Measurements from ENCODE around the gene NKAPD1.

NKAPD1 gene

DNA sequence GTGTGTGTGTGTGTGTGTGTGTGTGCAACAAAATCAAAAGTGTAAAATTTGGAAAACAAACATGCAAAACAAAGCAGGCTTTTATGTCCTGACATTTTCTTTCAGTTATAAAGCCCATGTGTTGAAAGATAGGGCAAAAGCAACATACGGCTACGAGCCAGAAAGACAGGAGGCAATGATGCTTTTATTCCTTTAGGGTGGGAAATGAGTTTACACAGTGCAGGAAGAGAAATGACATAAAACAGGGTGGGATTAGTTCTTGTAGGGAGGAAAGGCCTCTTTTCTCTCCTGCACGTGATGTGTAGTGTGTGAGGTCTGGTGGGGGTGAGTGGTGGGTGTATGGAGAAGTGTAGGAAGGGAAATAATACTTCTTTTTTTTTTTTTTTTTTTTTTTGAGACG, 60.4 kb downstream of the NKAPD1 start:
- Histone ChIP-seq H3K27me3 (ENCODE audit: control insufficient read depth in 2 of 2, insufficient read depth in 2 of 2, low read length in 2 of 2) (no peaks in the 10 kb centered on the region), H3K9ac (ENCODE audit: low read depth in 1 of 2, low read length in 2 of 2) (no peak overlapping the region), H3K27ac (ENCODE audit: low read depth in 2 of 2, low read length in 2 of 2) (peak overlapping the region; percentile 52 to 90), H3K36me3 (ENCODE audit: control insufficient read depth in 2 of 2, insufficient read depth in 2 of 2, low read length in 2 of 2) (no peaks in the 10 kb centered on the region), H3K9me3 (ENCODE audit: control insufficient read depth in 2 of 2, low read length in 2 of 2) (no peaks in the 10 kb centered on the region), H3K4me1 (ENCODE audit: control insufficient read depth in 2 of 2, insufficient read depth in 2 of 2, low read length in 2 of 2) (peaks cover 29 to 41% of the 10 kb centered on the region in 2 donors), H3K4me3 (ENCODE audit: low read length in 2 of 2) (no peak overlapping the region)
